GM19372 (cell line): Measurements from ENCODE around the gene BEND6.
A peak's percentile ranks its signal among the peaks of the same experiment; 100 is the strongest.
"Not testable (repeated sequence)": the region's sequence is repeated elsewhere in the genome, so short reads cannot be mapped to it uniquely, and the experiment has no call there.

Source experiments
- ATAC-seq: cut with Tn5 transposase; IDR thresholded peaks from one replicate; pipeline ENCODE4 v1.9.1; 2021; ENCODE audit warnings: mild to moderate bottlenecking, low read depth, moderate library complexity; ENCODE audit not compliant: unreplicated experiment

The BEND6 gene

DNA sequence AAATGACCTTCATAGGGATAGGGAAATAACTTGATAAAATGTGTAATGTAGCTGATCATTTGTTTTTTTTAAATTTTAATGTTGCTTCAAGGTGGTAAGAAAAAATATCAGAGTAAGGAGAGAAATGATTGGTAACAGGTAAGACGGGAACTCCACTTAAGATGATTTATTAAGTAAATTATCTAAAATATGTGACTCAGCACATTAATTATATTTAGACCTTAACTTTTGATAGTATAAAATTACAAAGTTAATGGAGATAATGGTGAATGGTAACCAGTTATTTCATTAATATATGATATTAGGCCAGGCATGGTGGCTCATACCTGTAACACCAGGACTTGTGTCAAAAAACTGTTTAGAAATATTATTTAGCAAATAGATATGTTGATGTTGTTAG is 10.2 kb downstream of the BEND6 start:
- ATAC-seq, result no peak

DNA sequence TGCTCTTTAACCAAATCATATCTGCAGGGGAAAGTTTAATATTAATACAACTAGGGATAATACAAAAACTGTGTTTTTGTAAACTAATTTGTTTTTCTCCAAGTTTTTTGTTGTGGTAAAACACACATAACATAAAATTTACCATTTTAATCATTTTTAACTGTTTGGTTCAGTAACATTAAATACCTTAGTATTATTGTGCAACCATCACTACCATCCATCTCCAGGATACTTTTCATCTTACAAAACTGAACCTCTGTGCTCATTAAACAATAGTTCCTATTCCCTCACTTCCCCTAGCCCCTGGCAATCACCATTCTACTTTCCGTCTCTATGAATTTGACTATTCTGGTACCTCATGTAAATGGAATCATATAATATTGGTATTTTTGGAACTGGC is 15.9 kb downstream of the BEND6 start:
- no peak for ATAC-seq

DNA sequence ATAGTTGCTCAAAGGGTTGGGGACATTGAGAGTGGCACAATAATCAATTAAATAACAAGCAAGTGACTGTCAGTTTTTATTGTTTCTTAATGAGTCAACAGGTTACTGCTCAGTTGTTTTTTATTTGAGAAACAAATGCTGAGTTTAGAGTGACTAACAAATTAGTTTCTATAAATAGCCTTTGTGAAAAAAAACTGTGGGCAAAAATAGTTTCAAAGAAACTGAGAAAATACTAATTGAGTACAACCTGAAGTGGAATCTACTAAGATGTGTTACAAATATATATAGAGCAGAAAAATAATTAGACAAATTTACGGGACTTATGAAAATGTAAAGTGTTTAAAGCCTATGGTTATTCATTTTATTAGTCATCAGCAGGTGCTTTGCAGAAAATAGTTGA is 22.3 kb downstream of the BEND6 start:
- no peak for ATAC-seq

DNA sequence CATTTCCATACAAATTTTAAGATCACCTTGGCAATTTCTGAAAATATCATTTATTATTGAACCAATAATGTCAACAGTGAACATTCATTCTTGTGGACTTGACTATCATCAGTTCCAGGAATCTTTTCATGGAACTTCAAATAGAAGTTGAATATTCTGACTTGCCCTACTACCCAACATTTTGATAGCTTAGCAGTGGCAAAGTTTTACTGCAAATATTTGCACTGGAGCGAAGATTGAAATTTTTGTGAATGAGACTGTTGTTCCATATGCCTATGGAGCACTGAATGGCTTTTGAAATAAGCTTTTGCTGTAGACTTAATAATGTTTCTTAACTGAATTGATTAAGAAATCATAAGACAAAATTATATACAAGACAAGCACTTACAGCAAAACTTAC is 23.6 kb downstream of the BEND6 start:
- ATAC-seq, result no peak

DNA sequence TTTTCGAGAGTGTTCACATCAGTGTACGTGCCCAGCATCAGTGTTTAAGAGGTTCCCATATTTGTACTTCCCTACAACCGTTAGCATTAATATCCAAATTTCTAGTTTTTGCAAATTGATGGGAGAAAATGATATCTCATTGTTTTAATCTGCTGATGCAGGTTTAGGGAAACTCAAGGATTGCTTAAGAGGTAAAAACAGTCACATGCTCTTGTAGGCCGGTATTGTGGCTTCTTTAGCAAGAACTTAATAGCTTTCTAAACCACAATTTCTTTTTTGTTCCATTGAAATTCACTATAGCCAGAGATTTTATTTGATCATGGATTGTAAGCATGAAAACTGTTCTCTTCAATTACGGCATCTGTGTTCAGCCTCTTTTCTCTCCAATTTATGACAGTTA is 29.5 kb downstream of the BEND6 start:
- ATAC-seq, result no peak

DNA sequence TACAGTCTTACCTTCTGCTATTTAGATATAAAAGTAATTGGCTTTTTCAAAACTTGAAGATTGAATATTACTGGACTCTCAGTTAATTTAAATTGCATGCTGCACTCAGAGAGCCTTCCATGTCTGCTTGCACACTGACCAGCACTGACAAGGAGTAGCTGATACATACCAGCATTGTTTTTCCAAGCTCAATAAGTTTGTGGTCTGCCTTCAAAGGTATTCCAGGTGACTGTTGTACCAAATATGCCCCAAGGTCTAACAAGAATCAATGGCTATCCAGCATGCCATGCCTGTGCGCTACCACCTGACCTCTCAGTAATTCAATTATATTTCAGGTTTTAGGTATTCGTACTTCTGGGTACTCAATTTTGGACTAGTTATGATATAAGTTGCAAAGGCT is 30.0 kb downstream of the BEND6 start:
- no peak for ATAC-seq

DNA sequence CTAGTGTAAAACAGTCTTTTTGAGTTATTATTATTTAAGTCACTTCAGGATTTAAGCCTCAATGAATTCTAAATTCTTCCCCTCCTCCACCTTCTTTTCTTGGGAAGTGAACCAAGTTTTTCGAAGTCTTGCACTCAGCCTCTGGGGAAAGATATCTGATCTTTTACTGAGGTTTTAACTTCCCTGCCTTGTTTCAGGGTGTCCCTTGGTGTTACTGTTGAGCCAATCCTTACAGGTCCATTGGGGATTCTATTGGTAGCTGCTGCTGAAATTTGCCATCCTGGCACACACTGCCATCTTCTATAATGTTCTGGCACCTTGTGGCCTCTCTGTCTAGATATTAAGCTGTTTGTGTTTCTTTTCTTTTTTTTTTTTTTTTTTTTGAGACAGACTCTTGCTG is 31.7 kb downstream of the BEND6 start:
- no peak for ATAC-seq

DNA sequence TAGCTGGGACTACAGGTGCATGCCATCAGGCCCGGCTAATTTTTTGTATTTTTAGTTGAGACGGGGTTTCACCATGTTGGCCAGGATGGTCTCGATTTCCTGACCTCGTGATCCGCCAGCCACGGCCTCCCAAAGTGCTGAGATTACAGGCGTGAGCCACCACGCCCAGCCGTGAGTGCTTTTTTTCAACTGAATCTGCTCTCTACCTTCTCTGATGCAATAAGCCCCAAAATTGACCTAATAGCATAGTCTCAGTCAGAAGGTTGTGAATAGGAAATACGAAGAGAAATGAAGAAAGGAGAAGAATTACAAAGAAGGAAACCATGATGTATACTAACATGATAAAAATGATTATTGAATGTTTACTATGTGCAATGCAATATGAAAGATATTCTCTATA is 33.2 kb downstream of the BEND6 start:
- no peak for ATAC-seq

DNA sequence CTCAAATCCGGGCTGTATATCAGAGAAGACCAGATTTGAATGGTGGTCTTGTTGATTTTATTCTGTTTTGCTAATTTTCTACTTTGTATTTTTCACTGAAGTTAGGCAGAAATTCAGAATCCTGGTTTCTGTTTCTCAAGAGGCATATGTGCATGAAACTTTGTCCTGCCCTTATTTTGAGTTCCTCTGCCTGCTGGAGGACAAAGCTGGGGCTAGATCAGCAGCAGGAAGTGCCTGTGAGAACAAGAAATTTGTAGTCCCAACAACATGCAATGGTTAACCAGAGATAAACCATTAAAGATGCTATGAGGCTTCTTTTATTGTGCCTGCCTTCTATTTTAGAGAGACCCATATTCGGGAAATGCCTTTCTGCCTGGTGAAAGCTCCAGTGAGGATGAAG is 37.1 kb downstream of the BEND6 start:
- no peak for ATAC-seq

DNA sequence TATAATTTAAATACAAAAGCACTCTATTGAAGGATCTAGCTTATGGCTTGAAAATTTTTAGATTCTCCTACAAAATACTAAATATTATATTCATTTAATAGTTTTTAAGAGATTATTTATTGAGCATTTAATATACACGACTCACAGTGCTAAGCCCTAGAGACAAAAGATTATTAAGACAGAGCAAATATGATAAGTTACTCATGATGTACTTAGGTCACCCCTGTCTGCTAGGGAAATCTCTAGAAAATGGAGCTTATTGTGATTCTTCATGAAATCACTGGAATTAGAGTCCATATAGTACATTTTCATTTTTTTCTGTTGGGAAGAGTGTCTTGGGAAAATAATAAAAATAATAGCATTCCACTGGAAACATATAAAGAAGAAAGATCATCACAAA is 37.8 kb downstream of the BEND6 start:
- no peak for ATAC-seq

DNA sequence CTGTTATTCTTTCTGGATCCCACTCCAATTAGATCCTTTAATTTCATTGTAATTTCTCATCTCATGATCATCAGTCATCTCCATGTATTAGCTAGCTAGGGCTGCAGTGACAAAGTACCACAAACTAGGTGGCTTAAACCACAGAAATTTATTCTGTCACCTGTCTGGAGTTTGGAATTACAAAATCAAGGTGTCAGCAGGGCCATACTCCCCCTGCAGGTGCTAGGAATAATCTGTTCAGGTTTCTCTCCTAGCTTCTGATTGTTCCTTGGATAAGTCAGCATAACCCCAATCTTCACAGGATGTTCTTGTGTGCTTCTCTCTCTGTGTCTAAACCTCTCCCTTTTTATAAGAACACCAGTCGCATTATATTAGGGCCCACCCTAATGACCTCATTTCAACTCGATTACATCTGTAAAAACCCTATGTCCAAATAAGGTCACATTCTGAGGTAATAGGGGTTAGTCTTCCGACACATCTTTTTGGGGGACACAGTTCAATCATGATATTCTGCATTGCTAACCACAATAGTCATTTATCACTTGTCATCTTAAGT is 40.5 kb downstream of the BEND6 start:
- no peak for ATAC-seq

DNA sequence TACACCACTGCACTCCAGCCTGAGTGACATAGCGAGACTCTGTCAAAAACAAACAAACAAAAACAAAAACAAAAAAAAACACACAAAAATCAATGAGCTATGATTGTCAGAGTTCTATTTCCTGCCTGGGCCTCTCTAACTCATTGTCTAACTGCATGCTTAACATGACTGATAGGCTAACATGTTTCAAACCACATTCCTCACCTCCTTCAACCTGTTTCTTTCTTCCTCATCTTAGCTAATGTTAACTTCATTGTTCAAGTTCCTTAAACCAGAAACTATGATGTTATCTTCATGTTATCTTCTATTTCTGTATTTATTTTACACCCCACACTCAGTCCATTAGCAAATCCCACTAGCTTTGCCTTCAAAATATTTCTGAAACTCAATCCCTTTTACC is 41.5 kb downstream of the BEND6 start:
- ATAC-seq, result no peak

DNA sequence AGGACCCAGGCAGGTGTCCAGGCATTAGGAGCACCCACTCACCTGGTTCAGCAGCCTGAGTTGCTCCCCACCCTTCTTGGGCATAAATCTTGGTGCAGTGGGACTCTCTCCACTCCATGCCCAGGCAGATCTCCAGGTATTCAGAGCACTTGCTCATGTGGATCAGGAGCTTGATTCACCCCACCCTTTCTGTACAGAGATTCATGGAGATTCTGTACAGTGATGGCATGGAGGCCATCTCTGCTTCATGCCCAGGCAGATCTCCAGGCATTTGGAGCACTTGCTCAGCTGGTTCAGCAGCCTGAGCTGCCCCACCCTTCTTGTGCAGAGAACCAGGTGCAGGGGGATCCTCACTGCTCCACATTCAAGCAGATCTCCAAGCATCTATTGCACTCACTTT is 44.1 kb downstream of the BEND6 start:
- ATAC-seq, result no peak

DNA sequence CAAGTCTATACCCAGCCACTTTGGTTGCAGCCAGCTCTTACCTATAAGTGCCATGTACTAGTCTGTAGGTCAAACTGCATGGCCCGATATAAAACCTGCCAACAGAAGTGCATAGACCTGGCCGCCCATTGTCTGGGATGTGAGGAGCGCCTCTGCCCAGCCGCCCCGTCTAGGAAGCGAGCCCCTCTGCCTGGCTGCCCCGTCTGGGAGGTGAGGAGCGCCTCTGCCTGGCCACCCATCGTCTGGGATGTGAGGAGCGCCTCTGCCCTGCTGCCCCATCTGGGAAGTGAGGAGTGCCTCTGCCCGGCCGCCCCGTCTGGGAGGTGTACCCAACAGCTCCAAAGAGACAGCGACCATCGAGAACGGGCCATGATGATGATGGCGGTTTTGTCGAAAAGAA is 44.8 kb downstream of the BEND6 start:
- ATAC-seq, result not testable (repeated sequence)

DNA sequence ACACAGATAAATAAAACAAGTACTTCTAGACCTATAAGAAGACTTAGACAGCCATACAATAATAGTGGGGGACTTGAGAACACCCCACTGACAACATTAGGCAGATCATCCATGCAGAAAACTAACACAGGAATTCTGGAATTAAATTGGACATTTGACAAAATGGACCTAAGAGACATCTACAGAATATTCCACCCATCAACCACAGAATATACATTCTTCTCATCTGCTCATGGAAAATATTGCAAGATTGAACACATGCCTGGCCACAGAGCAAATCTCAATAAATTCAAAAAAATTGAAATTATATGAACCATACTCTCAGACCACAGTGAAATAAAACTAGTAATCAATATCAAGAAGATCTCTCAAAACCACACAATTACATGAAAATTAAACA is 47.3 kb downstream of the BEND6 start:
- ATAC-seq, result no peak

DNA sequence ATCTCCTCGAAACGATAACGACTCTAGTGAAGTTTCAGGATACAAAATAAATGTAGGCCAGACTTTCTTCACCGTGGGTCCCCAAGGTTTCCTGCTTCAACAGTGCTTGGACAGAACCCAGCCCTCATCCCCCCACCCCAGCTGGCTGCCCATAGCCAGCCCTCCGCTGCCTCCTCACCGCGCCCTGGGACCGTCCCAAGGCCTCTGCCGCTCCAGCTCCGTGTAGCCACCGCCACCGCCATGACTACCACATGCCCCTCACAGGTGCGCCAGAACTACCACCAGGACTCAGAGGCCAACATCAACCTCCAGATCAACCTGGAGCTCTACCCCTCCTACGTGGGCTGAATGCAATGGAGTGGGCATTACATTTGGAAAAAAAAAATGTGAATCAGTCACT is 49.4 kb downstream of the BEND6 start:
- no peak for ATAC-seq

DNA sequence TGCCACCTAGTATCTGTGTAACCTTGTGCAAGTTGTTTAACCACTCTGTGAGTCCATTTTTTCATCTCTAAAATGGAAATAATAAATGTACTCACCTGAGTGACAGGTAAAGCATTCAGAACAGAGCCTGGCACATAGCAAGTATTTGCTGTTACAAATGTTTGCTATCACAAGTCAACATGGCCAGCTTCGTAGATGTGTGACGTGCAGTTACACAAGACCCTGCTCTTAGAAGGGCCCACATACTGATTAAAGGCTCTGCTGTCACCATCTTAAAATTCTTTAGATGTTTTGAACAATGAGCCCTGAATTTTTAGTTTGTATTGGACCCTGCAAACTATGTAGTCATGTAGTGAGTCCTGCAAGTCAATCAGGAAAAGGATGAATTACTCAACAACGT is 51.2 kb downstream of the BEND6 start:
- no peak for ATAC-seq

DNA sequence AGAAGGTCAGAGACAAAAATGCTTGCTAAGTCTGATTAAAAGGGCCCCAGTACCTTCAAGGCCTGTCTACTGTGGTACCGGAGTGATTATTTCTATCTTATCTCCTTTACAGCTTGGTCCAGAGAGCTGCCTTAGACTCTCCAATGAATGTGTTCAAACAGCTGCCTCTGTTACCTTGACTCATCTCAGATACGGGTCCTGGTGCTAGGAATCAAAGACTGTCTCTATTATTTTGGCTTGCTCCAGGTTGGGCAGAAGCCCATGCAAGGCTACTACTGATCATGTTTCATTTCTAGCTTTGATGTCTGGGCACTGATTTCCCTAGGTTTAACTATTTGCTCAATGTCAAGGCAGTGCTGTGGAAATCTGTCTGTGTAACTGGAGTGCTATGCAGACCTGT is 53.2 kb downstream of the BEND6 start:
- not testable (repeated sequence) for ATAC-seq

DNA sequence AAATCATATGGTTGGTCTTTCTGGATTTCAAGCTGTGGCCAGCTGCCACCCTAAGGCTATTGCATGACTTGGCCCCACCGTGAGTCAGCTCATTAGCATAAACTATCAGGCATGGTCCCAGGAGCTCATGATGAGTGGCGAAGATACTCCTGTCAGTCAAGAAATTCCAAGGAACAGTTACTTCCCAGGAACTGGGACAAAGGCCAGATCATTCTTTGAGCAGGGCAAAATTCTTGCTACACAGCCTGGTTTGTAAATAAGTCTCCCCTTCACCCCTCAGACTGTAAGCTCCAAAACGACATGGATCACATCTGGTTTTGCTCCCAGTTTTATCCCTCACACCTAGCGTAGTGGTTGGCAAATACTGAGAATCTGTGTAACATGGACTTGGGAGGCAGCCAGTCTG is 58.6 kb downstream of the BEND6 start:
- no peak for ATAC-seq

DNA sequence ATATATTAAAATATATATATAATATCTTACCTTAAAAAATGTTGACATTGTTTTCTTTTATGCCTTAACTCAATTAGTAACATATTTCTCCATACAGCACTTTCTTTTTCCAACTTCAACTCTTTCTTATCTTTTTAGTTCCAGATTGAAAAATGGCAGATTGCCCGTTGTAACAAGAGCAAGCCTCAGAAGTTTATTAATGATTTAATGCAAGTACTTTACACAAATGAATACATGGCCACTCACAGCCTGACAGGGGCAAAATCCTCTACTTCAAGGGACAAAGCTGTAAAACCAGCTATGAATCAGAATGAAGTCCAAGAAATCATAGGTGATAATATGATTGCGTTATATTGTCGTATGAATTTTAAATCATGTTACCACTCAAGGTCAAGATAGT is 62.2 kb downstream of the BEND6 start:
- ATAC-seq, result no peak

DNA sequence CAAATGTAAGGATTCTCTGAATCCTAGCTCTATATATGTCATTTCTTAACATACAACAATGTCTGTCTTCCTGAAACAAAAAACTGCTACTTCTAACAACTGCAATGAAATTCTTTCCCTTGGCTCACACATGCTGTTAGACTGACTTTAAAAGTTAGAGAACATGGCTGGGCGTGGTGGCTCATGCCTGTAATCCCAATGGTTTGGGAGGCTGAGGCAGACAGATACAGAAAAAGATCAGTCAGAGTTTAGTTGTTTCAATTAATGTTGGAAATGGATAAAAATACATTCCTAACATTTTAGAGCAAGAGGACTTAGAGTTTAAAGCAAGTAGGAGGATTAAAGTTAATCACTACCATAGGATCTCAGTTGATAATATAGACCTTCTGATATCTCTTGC is 62.9 kb downstream of the BEND6 start:
- no peak for ATAC-seq

DNA sequence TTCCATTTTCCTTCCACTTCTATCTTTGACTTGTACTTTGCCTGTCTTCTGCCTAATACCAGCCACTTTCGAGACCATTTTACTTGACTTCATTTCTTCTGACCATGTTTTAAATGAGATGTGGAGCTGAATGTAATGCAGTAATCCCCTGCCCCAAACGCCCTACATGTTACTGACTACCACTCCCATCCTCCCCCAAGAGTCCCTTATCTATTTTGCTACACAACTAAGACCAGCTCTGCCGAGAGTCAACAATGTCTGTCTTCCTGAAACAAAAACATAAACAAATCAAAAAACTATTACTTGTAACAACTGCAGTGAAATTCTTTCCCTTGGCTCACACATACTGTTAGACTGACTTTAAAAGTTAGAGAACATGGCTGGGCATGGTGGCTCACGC is 64.5 kb downstream of the BEND6 start:
- no peak for ATAC-seq

DNA sequence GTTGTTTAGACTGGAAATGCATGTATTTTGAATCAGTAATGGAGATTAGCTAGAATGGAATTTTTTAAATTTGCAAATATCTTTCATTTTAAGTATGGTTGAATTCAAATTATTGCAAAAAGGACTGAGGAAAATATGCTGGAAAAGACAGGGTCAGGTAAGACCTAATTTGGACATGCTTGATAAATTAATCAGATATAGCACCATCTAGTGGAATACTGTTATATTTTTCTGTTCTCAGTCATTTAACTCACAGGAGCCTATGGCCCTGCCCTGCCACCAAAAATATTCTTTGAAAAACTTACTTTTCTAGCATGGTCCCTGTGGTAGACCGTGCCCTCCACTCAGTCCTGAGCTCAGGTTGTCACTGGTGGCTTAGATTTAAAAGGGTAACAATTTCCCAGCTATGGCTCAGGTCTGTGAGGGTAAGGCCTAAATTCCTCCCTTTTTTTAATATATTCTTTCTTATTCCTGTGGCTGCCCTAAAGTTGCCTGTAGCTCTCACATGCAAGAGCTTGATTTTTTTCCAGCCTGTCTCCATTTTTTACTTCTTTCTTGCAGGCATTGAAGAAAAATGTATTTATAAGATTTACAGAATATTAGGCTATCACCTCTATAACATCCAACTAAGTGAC is 66.3 kb downstream of the BEND6 start:
- ATAC-seq, result peak; percentile 79
